AG04450 (cell line): ENCODE measurements around the gene CSRP3. TPM values are rescaled to one million over a fixed set of nuclear protein-coding genes. Genes with fewer than 3 reads are reported as not detected.

ENCODE experiments used
- CTCF ChIA-PET: fragments of 300-600, 350-600 bp; formaldehyde crosslinking; extraction: SDS; loops from one replicate; lab custom pipeline; 2022; ENCODE audit warnings: antibody characterized with exemption, inconsistent platforms; lab: Charles Lee
- POLR2A ChIA-PET: fragments of 350-600 bp; formaldehyde crosslinking; extraction: SDS; loops from one replicate; lab custom pipeline; 2021; ENCODE audit warnings: antibody characterized with exemption, inconsistent platforms; lab: Yijun Ruan, JAX
- DNase-seq: peaks from one replicate; pipeline ENCODE4 v3.0.0-alpha.2; 2011; ENCODE audit warnings: low read depth, low spot score
- H3K27ac ChIP-seq: one replicate; pipeline ENCODE4 v1.5.1; 2012; ENCODE audit warnings: low read depth, low read length, control low read depth
- H3K27me3 ChIP-seq: one replicate; pipeline ENCODE4 v1.6.0; 2012; ENCODE audit warnings: low read length; ENCODE audit not compliant: control insufficient read depth, insufficient read depth
- H3K4me3 ChIP-seq: 2 replicates; pipeline ENCODE4 v1.5.1; 2011; ENCODE audit warnings: mild to moderate bottlenecking, low read depth, low read length, control low read depth
- H3K9me3 ChIP-seq: 2 replicates; pipeline ENCODE4 v1.5.1; 2012; ENCODE audit warnings: low read length; ENCODE audit not compliant: control insufficient read depth, insufficient read depth
- CTCF ChIP-seq: IDR thresholded peaks from 2 replicates; pipeline ENCODE4 v1.5.1; 2011; ENCODE audit warnings: low read depth, low read length, control low read depth, inconsistent platforms
- polyA plus RNA-seq: library from polyadenylated mRNA; depleted of rRNA; stranded (reverse); fragments of >200 nt; gene quantifications from 2 replicates; pipeline ENCODE4 v1.2.3, GENCODE V29; 2011

CSRP3 gene
- polyA plus RNA-seq, 1 experiment: not detected

GRCh38 chr11:19241260-19242178, 39.7 kb upstream of the CSRP3 start:
- Histone ChIP-seq H3K4me3 (peak overlapping the region; percentile 64), H3K9me3 (no peaks in the 10 kb centered on the region), H3K27ac (no peak overlapping the region), H3K27me3 (peaks cover 23% of the 10 kb centered on the region)
- no peak for DNase-seq
- CTCF ChIA-PET: interaction anchor here (1.0 to 1.2 kb wide), 2 partner anchors 17 to 18 kb away, joined by 4 read pairs; no protein-coding TSS in a partner anchor
- POLR2A ChIA-PET: interaction anchor here (0.6 kb wide), 1 partner anchor 855 kb away, joined by 3 read pairs; no protein-coding TSS in a partner anchor
- no peak for TF ChIP-seq CTCF

- POLR2A ChIA-PET: no interaction called here
- Histone ChIP-seq H3K27ac (no peak within 1 kb of the TSS), H3K9me3 (no peaks in the 10 kb centered on the region), H3K27me3 (peaks cover 23% of the 10 kb centered on the region), H3K4me3 (peak within 1 kb of the TSS; percentile 83)
- CTCF ChIA-PET: no interaction called here
- peak; percentile 80 for DNase-seq
- TF ChIP-seq CTCF: no peak
Observed at GRCh38 chr11:19240420-19241259, 38.9 kb upstream of the CSRP3 start, which contains the start of gene E2F8. TSS of gene E2F8 (minus strand) at chr11:19240945. CDS start at chr11:19240121, 824 bp downstream.

GRCh38 chr11:19239039-19239438, 37.3 kb upstream of the CSRP3 start:
- no peak overlapping the region; the same call in 1 of the 2 replicates for H3K4me3 ChIP-seq
- POLR2A ChIA-PET: no interaction called here
- peaks cover 19% of the 10 kb centered on the region for H3K27me3 ChIP-seq
- TF ChIP-seq CTCF: no peak
- CTCF ChIA-PET: interaction anchor here (0.9 kb wide), 1 partner anchor 20 kb away, joined by 7 read pairs; no protein-coding TSS in a partner anchor
- no peak for DNase-seq
- H3K27ac ChIP-seq: no peak overlapping the region
- no peaks in the 10 kb centered on the region for H3K9me3 ChIP-seq

GRCh38 chr11:19237813-19238212, 36.0 kb upstream of the CSRP3 start:
- DNase-seq: no peak
- H3K27me3 ChIP-seq: peaks cover 10% of the 10 kb centered on the region
- CTCF ChIA-PET: interaction anchor here (1.5 kb wide), 2 partner anchors 167 to 320 kb away, joined by 3 read pairs; no protein-coding TSS in a partner anchor
- H3K9me3 ChIP-seq: no peaks in the 10 kb centered on the region
- H3K4me3 ChIP-seq: no peak overlapping the region
- no peak for TF ChIP-seq CTCF
- POLR2A ChIA-PET: no interaction called here
- no peak overlapping the region for H3K27ac ChIP-seq
